C4-2B (cell line): ENCODE data around the gene ENGASE.

Experiments used
- ZFX ChIP-seq: fragments of 450-650 bp; IDR thresholded peaks from 2 replicates; pipeline ENCODE4 v1.6.1; 2017
- TF ChIP-seq, protein P1 (sequence below): fragments of 450-650 bp; conservative IDR thresholded peaks from 2 replicates; pipeline ENCODE4 v1.5.1; 2017; ENCODE audit warnings: mild to moderate bottlenecking

DNA sequence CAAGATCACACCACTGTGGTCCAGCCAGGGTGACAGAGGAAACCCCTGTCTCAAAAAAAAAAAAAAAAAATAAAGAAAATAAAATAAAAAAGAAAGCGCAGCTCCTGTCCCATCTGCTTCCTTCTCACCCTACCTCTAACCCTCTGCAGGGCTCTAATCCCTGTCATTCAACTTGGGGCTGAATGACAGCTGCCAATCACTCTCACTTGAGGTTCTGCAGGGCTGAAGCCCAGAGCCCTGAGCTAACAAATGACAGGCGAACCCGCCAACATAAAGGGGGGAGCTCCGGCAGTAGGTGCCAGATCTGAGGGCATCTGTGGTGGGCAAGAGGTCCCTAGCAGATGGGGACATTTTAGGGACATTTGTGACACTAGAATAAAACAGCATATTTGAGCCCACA lies 44.3 kb downstream of the ENGASE start:
- TF ChIP-seq, protein P1, sequence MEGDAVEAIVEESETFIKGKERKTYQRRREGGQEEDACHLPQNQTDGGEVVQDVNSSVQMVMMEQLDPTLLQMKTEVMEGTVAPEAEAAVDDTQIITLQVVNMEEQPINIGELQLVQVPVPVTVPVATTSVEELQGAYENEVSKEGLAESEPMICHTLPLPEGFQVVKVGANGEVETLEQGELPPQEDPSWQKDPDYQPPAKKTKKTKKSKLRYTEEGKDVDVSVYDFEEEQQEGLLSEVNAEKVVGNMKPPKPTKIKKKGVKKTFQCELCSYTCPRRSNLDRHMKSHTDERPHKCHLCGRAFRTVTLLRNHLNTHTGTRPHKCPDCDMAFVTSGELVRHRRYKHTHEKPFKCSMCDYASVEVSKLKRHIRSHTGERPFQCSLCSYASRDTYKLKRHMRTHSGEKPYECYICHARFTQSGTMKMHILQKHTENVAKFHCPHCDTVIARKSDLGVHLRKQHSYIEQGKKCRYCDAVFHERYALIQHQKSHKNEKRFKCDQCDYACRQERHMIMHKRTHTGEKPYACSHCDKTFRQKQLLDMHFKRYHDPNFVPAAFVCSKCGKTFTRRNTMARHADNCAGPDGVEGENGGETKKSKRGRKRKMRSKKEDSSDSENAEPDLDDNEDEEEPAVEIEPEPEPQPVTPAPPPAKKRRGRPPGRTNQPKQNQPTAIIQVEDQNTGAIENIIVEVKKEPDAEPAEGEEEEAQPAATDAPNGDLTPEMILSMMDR: no peak
- TF ChIP-seq ZFX: no peak
